Measurements from ENCODE around the gene SPATS2L.

The SPATS2L gene

DNA sequence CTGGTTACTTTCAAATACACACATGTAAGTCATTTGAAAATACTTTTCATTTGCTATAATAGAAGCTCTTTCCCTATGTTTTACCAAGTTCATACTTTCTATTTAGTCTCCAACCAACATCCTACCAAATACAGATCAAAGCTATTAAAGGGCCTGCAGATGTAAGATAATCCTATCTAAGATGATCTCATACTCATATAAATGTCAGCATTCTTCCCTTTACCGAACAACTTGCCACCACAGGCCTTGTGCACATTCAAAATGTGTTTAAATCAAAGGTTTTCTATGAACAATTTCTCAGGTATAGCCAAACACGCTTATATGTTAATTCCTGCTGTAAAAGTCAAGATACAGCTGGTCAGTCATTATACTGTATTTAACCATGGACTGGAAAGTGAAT lies 180.0 kb downstream of the SPATS2L start:
- TF ChIP-seq, protein P1, sequence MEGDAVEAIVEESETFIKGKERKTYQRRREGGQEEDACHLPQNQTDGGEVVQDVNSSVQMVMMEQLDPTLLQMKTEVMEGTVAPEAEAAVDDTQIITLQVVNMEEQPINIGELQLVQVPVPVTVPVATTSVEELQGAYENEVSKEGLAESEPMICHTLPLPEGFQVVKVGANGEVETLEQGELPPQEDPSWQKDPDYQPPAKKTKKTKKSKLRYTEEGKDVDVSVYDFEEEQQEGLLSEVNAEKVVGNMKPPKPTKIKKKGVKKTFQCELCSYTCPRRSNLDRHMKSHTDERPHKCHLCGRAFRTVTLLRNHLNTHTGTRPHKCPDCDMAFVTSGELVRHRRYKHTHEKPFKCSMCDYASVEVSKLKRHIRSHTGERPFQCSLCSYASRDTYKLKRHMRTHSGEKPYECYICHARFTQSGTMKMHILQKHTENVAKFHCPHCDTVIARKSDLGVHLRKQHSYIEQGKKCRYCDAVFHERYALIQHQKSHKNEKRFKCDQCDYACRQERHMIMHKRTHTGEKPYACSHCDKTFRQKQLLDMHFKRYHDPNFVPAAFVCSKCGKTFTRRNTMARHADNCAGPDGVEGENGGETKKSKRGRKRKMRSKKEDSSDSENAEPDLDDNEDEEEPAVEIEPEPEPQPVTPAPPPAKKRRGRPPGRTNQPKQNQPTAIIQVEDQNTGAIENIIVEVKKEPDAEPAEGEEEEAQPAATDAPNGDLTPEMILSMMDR (IDR thresholded peaks at IDR 0.05; ENCODE audit: extremely low read depth, missing control alignments) = no peak
- no peak for DNase-seq (ENCODE audit: low spot score)

DNA sequence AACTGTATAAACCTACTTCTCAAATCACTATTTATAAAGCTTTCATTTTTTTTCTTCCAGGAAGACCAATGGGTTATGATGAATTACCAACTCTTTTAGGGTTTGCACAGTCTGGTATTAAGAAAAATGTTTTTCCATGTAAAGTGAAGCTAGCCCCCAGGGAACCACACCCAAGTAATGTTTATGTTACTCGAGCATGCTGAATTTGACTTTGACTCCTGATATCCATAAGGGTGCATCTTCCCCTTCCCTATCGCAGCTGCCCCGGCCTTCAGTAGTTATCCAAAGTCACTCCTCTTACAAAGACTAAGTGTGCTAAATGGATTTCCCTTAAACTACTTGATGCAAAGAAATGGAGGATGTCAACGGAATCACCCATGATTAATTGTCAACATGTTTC lies 181.7 kb downstream of the SPATS2L start:
- TF ChIP-seq, protein P1 (IDR thresholded peaks at IDR 0.05; ENCODE audit: extremely low read depth, missing control alignments) = no peak
- DNase-seq (ENCODE audit: low spot score) = no peak

DNA sequence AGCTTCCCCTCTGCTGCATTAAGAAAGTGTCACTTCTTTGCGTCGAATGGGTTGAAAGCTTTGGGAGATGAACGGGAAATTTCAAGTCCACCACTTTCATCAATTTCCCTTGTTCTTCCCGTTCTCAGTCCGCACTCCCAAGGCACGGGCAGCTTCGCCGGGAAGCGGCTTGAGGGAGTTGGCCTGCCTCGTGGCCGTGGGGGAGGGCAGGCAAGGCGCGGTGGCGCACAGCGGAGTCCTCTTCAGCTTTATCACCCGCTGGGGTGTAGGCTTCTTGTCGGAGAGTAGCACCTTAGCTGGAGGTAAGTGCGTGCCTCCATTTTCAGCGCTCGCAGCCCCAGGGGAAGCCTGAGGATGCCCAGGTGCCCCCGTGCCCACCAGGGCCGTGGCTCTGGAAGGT lies 183.5 kb downstream of the SPATS2L start:
- no peak for DNase-seq (ENCODE audit: low spot score)
- TF ChIP-seq, protein P1 (IDR thresholded peaks at IDR 0.05; ENCODE audit: extremely low read depth, missing control alignments) = no peak

DNA sequence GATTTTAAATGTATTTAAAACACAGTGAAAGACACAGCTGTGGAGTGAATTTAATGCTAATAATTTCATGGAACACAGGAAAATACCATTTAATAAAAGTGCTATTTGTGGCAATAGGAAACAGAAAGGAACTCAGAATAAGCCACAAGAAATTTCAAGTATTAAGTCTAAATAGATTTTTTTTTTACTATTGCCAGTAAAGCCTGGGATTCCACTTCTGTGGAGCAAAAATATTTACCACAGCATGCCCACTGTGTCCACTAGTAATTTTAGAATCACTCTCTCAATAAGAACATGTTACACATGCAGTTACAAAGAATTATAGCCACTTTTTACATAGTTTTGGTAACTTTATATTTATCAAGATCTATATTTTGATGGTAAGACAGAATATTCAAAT lies 186.2 kb downstream of the SPATS2L start:
- DNase-seq (ENCODE audit: low spot score) = no peak

DNA sequence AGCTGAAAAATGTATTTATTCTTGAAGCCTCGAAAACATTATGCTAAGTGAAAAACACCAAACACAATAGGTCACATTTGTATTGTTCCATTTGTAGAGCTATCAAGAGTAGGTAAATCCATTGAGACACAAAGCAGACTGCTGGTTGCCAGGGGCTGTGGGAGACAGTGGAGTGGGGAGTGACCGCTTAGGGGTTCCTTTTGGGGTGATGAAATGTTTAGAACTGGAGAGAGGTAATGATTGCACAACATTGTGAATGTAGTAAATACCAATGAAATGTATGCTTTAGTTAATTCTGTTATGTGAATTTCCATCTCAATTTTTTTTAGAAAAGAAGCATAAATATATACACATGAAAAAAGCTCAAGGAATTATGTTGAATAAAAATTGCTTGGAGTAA lies 187.6 kb downstream of the SPATS2L start:
- no peak for DNase-seq (ENCODE audit: low spot score)
- TF ChIP-seq, protein P1 (IDR thresholded peaks at IDR 0.05; ENCODE audit: extremely low read depth, missing control alignments) = no peak

More for the DNA sequence above, 186.2 kb downstream of the SPATS2L start:
- TF ChIP-seq, protein P1 (IDR thresholded peaks at IDR 0.05; ENCODE audit: extremely low read depth, missing control alignments) = no peak

DNA sequence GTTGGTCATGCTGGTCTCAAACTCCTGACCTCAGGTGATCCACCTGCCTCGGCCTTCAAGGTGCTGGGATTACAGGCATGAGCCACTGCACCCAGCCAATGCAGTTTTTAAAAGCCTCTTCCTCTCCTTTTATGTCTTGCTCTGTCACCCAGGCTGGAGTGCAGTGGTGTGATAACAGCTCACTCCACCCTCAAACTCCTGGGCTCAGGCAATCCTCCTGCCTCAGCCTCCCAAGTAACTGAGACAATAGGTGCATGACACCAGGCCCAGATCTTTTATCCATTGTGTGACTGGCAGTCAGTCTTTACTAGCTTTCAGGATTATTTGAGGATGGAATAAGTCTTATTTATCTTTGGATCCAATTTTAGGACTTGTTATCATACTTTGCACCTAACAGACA lies 190.2 kb downstream of the SPATS2L start:
- DNase-seq (ENCODE audit: low spot score) = no peak
- TF ChIP-seq, protein P1 (IDR thresholded peaks at IDR 0.05; ENCODE audit: extremely low read depth, missing control alignments) = no peak

DNA sequence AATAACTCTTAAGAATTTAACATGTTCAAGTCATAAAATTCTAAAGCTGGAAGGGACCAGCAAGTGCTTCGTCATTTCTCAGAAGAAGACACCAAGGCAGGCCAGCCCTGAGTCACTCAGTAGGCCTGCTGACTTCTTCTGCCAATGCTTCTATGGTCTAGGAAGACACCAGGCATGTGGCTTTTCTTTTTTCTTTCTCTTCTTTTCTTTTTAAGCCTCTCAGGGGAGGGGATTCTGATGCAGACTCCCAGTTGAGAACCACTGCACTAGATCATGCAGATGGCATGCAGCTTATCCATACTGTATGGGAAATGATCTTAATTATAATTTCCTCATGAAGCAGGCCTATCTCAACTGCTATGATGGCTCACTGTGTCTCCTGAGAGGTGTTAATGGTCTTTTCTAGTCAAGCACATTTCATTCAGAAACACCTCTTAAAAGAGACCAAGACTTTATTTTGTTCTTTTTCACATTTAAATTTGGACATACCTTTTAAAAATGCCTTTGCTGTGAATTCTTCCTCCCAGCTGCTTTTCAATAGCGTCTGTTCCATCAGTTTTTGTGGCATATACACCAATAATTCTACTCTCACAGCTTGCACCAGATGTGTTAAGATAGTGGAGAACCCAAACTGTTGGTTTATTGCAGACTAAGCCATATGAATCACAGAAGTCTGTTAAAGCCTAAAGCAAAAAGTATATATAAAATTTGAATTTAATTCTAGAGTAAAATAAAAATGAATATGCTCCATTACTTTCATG lies 192.1 kb downstream of the SPATS2L start:
- TF ChIP-seq, protein P1 (IDR thresholded peaks at IDR 0.05; ENCODE audit: extremely low read depth, missing control alignments) = no peak
- no peak for DNase-seq (ENCODE audit: low spot score)
